Mesenchymal stem cell (in vitro differentiated cells and primary cell): ENCODE results near the gene CD58.
"Not testable (repeated sequence)": the region's sequence is repeated elsewhere in the genome, so short reads cannot be mapped to it uniquely, and the experiment has no call there.

Source experiments
- DNase-seq: peaks from one replicate; pipeline ENCODE4 v3.0.0-alpha.2; 2013
- H2AFZ ChIP-seq: one replicate; pipeline ENCODE4 v1.6.1; 2013; ENCODE audit warnings: low read depth, mild to moderate bottlenecking, control low read depth, inconsistent platforms, low read length, moderate library complexity
- H2AK5ac ChIP-seq: 2 replicates; pipeline ENCODE4 v1.6.1; 2013; ENCODE audit warnings: low read length, moderate library complexity, mild to moderate bottlenecking, inconsistent platforms; ENCODE audit not compliant: severe bottlenecking
- H2BK120ac ChIP-seq: one replicate; pipeline ENCODE4 v1.6.1; 2013; ENCODE audit warnings: low read depth, mild to moderate bottlenecking, inconsistent platforms, low read length, moderate library complexity
- H2BK12ac ChIP-seq, 2 experiments: one replicate each; pipeline ENCODE4 v1.6.1; 2013; ENCODE audit warnings: inconsistent platforms in 2 of 2, low read length in 2 of 2, mild to moderate bottlenecking in 2 of 2, moderate library complexity in 2 of 2, control low read depth in 1 of 2
- H2BK15ac ChIP-seq: one replicate; pipeline ENCODE4 v1.6.1; 2013; ENCODE audit warnings: mild to moderate bottlenecking, low read depth, inconsistent platforms; ENCODE audit not compliant: poor library complexity, severe bottlenecking
- H2BK5ac ChIP-seq: 2 replicates; pipeline ENCODE4 v1.6.1; 2013; ENCODE audit warnings: low read depth, mild to moderate bottlenecking, low read length, control low read depth, inconsistent platforms; ENCODE audit not compliant: poor library complexity, severe bottlenecking
- H3K14ac ChIP-seq, 2 experiments: one replicate each; pipeline ENCODE4 v1.6.1; 2013; ENCODE audit warnings: inconsistent platforms in 2 of 2, low read length in 2 of 2, control low read depth in 1 of 2, mild to moderate bottlenecking in 1 of 2, moderate library complexity in 1 of 2
- H3K18ac ChIP-seq, 2 experiments: one replicate each; pipeline ENCODE4 v1.6.1; 2013; ENCODE audit warnings: inconsistent platforms in 2 of 2, low read length in 2 of 2, control low read depth in 1 of 2, low read depth in 1 of 2, mild to moderate bottlenecking in 1 of 2
- H3K23ac ChIP-seq, 2 experiments: one replicate each; pipeline ENCODE4 v1.6.1; 2013; ENCODE audit warnings: inconsistent platforms in 2 of 2, low read length in 2 of 2, mild to moderate bottlenecking in 2 of 2, moderate library complexity in 2 of 2, control low read depth in 1 of 2
- H3K27ac ChIP-seq: 2 replicates; pipeline ENCODE4 v1.5.1; 2013; ENCODE audit warnings: mild to moderate bottlenecking, moderate library complexity, low read length, control low read depth, inconsistent platforms; ENCODE audit not compliant: poor library complexity, severe bottlenecking
- H3K27me3 ChIP-seq, 2 experiments: 2 replicates each; pipeline versions ENCODE4 v1.6.1 to v1.7.0; 2013; ENCODE audit warnings: low read length in 2 of 2, mild to moderate bottlenecking in 2 of 2, moderate library complexity in 2 of 2, control low read depth in 1 of 2, inconsistent platforms in 1 of 2; ENCODE audit not compliant: control insufficient read depth in 1 of 2, insufficient read depth in 1 of 2
- H3K36me3 ChIP-seq, 2 experiments: 2 replicates each; pipeline versions ENCODE4 v1.6.1 to v1.7.0; 2013; ENCODE audit warnings: low read length in 2 of 2, control low read depth in 1 of 2, inconsistent platforms in 1 of 2, low read depth in 1 of 2, mild to moderate bottlenecking in 1 of 2; ENCODE audit not compliant: insufficient read depth in 2 of 2, control insufficient read depth in 1 of 2
- H3K4ac ChIP-seq, 2 experiments: one replicate each; pipeline ENCODE4 v1.6.1; 2013; ENCODE audit warnings: inconsistent platforms in 2 of 2, low read length in 2 of 2, mild to moderate bottlenecking in 2 of 2, moderate library complexity in 2 of 2, control low read depth in 1 of 2, low read depth in 1 of 2
- H3K4me1 ChIP-seq: 2 replicates; pipeline ENCODE4 v1.6.1; 2013; ENCODE audit warnings: low read depth, low read length, control low read depth; ENCODE audit not compliant: control insufficient read depth, insufficient read depth
- H3K4me2 ChIP-seq: 2 replicates; pipeline ENCODE4 v1.6.1; 2013; ENCODE audit warnings: low read length, mild to moderate bottlenecking, inconsistent platforms; ENCODE audit not compliant: poor library complexity, severe bottlenecking
- H3K4me3 ChIP-seq, 2 experiments: 2 replicates each; pipeline versions ENCODE4 v1.5.1 to v1.7.0; 2013; ENCODE audit warnings: low read length in 2 of 2, mild to moderate bottlenecking in 2 of 2, control low read depth in 1 of 2, low read depth in 1 of 2; ENCODE audit not compliant: insufficient read depth in 1 of 2
- H3K79me1 ChIP-seq: replicated peaks from 2 replicates; pipeline ENCODE4 v1.6.1; 2013; ENCODE audit warnings: mild to moderate bottlenecking, control low read depth, low read length, inconsistent platforms; ENCODE audit not compliant: poor library complexity, severe bottlenecking
- H3K9ac ChIP-seq: 2 replicates; pipeline ENCODE4 v1.7.0; 2013; ENCODE audit warnings: mild to moderate bottlenecking, low read length, moderate library complexity
- H3K9me3 ChIP-seq: 2 replicates; pipeline ENCODE4 v1.7.0; 2013; ENCODE audit warnings: mild to moderate bottlenecking, low read length; ENCODE audit not compliant: control insufficient read depth
- H4K8ac ChIP-seq: one replicate; pipeline ENCODE4 v1.6.1; 2013; ENCODE audit warnings: inconsistent platforms, mild to moderate bottlenecking, low read length, moderate library complexity
- H4K91ac ChIP-seq: one replicate; pipeline ENCODE4 v1.6.1; 2013; ENCODE audit warnings: mild to moderate bottlenecking, low read length, inconsistent platforms
- WGBS: methylation state at CpG from one replicate; pipeline ENCODE4 v1.1.7; 2013; ENCODE audit warnings: mixed read lengths; 5-methylcytosine and 5-hydroxymethylcytosine counted together

CD58 gene

DNA sequence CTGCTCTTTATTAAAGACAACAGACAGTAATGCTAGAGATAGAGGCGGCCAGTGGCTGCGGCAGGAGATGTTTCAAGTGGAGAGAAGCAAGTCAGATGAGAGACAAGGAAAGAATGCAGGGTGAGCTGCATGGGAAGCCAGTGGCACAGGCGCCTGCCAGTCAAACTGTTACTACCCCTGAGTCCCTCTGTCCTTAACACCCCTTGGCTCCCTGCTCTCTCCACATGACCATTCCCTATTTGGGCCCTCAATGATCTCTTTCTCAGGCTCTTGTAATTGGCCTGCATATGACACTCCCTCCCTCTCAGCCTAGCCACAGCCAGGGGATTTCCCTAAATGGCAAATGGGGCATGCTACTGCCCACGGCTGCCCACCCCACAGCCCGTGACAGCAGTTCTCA, 22.6 kb upstream of the CD58 start:
- H3K27ac ChIP-seq, H3K4ac ChIP-seq, H3K14ac ChIP-seq, H2AK5ac ChIP-seq, H3K18ac ChIP-seq, H4K8ac ChIP-seq, H3K9ac ChIP-seq, H2BK120ac ChIP-seq, H3K4me3 ChIP-seq, H2BK15ac ChIP-seq, DNase-seq, H2BK5ac ChIP-seq, H3K79me1 ChIP-seq, H4K91ac ChIP-seq, H3K23ac ChIP-seq, H3K4me2 ChIP-seq, H2BK12ac ChIP-seq, H3K27me3 ChIP-seq, H2AFZ ChIP-seq, H3K9me3 ChIP-seq, H3K36me3 ChIP-seq, H3K4me1 ChIP-seq: not testable (repeated sequence)
- WGBS: 83% methylated on average over 2 of the region's 5 CpGs

DNA sequence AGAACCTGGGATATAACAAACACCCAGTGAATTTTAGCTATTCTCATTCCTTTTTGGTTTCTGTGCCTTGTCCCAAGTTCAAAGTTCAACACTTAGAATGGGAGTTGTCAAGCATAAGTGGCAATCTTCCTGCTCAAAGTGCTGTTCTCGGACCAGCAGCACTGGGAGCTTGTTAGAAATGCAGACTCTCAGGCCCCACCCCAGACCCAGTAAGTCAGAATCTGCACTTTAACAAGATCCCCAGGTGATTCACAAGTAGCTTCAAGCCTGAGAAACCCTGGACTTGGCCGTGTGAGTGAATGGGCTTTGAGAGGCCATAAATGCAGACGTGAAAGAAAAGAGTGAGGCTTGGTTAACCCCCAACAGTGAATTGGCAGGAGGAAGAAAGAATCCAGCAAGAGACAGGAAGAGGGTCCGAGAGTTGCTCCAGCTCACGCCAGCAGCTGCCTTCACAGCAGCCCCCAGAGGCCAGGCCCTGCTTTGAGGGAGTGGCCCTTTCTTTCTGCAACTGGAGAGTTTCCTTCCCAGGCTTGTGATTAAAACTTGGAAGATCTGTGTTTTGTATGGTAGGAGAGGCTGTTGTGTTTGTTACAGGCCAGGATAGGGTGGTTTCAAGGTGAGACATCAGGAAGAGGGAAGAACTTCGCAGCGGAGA, 21.3 kb upstream of the CD58 start:
- H2BK12ac ChIP-seq, H3K9ac ChIP-seq, H3K27me3 ChIP-seq, H2AFZ ChIP-seq, H3K79me1 ChIP-seq, H3K4me1 ChIP-seq, H2BK5ac ChIP-seq, H3K18ac ChIP-seq, H3K4me3 ChIP-seq, DNase-seq, H3K9me3 ChIP-seq, H4K8ac ChIP-seq, H2BK120ac ChIP-seq, H3K4ac ChIP-seq, H3K23ac ChIP-seq, H4K91ac ChIP-seq, H2BK15ac ChIP-seq, H2AK5ac ChIP-seq, H3K27ac ChIP-seq, H3K14ac ChIP-seq, H3K36me3 ChIP-seq, H3K4me2 ChIP-seq: not testable (repeated sequence)
- 67% methylated on average over 4 of the region's 7 CpGs for WGBS

DNA sequence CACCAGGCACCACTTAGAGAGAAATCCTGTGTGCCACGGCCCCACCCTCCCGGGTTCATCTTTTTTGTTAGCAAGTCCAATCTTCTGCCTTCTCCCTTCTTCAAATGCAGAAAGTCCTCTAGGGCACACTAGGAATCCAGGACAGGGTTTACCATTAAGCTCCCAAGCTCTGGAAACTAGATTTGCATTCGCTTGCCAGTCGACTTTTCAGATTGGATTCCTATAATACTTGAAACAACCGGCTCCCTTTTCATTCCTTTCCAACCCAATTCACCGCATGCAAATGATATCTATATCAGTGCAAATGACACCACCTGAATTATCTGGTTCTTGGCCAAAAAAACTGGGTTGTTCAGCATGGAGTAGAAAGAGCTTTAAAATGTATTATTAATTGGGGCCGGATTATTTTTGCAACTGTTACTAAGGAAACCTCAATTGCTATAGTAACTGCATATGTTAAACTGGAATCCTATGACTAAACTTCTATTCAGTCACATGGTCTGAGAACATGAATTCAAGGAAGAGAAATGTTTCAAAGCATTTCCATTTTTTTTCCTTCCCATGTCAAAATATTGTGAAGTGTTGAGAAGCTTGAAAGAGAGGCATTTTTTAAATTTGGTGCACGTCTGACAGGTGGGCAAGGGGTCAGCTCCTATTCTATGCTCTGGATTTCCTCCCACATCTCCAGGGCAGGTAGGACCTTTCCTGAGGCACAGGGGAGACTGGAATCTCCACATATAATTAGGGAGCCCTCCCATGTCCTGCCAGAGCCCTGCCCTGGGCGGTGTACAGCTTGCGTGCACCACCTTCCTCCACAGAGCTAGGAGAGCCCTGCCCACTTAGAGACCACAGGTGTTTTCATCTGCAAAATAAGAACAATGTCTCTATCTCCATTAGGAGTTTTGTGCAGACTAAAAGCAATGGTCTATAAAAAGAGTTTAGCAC, 20.5 kb upstream of the CD58 start:
- H4K8ac ChIP-seq, H2BK12ac ChIP-seq, H3K14ac ChIP-seq, H3K4me2 ChIP-seq, H3K36me3 ChIP-seq, H3K4me3 ChIP-seq, H2BK120ac ChIP-seq, H3K79me1 ChIP-seq, H3K4ac ChIP-seq, H3K18ac ChIP-seq, H4K91ac ChIP-seq, H2AFZ ChIP-seq, H3K9ac ChIP-seq, H3K27ac ChIP-seq, DNase-seq, H3K9me3 ChIP-seq, H2BK15ac ChIP-seq, H2BK5ac ChIP-seq, H3K4me1 ChIP-seq, H2AK5ac ChIP-seq, H3K23ac ChIP-seq, H3K27me3 ChIP-seq: not testable (repeated sequence)
- no CpG with 5 or more reads among the region's 10 CpGs for WGBS

DNA sequence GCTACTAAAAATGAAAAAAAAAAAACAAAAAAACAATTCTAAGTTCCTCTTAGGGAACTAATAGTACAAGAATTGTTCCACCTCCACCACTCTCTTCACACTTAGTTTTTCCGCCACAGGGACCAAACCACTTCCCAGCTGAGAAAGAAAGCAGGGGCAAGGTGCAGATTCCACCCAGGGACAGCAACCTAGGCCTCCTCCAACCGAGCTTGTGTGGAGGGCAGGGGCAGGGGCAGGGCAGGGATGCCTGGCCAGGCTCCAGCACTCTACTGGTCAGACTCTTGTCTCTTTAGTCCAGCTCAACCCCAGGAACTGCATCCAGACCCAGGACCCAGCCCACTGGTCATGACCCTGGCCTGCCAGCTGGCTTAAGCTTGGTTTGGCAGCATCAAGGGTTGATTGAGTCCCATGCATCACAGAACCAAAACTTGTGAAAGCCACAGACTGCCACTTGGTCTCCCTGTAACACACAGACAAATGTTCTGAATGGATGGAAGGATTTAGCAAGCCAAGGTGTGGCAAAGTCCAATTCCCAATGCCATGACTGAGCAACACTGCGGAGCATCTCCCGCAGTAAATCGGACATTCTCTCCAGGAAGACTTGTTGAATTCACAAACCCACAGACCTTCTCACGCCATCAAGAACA, 19.7 kb upstream of the CD58 start:
- H2AK5ac ChIP-seq, H3K27me3 ChIP-seq, H3K79me1 ChIP-seq, H3K23ac ChIP-seq, H3K4ac ChIP-seq, H2BK12ac ChIP-seq, H2BK120ac ChIP-seq, DNase-seq, H2AFZ ChIP-seq, H4K8ac ChIP-seq, H3K36me3 ChIP-seq, H3K9ac ChIP-seq, H3K27ac ChIP-seq, H3K4me2 ChIP-seq, H3K14ac ChIP-seq, H4K91ac ChIP-seq, H2BK5ac ChIP-seq, H3K18ac ChIP-seq, H3K4me3 ChIP-seq, H2BK15ac ChIP-seq, H3K4me1 ChIP-seq, H3K9me3 ChIP-seq: not testable (repeated sequence)
- WGBS: 100% methylated on average over 1 of the region's 6 CpGs
